T-helper 9 cell (primary cell): Measurements from ENCODE around the gene YWHAG.
"Not testable (repeated sequence)": the region's sequence is repeated elsewhere in the genome, so short reads cannot be mapped to it uniquely, and the experiment has no call there.

Experiments
- DNase-seq: peaks from one replicate; pipeline ENCODE4 v3.0.0-alpha.2; 2020

YWHAG gene

DNA sequence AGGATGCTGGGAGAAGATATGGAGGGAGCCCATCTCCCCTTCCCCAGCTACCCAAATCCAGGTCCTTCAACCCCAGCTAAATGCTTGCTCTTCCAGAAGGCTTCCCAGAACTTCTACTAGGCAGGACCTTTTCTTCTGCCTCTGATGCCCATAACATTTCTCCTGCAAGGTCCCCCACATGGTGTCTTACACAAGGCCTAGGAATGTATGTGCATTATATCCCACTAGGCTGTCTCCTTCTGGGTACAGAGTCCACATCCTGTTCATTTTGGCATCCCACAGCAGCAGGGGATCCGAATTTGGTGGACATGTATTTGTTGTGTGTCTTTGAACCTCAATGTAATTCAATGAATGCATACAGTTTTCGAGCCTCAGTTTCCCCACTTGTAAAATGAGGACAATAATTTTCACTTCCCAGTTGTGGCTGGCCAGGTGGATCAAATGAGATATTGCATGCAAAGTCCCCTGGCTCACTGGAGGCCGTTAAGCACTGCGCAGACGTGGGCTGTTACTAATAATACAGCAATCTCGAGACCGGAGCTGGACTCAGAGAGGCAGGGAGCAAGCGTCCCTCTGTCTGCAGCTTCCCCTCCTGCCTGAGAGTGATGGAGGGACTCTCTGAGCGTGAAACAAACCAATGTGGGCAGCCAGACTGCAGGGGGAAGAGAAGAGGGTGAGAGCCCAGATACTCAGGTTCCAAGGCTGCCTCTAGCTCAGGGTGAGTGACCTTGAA is 18.6 kb upstream of the YWHAG start:
- DNase-seq: no peak

DNA sequence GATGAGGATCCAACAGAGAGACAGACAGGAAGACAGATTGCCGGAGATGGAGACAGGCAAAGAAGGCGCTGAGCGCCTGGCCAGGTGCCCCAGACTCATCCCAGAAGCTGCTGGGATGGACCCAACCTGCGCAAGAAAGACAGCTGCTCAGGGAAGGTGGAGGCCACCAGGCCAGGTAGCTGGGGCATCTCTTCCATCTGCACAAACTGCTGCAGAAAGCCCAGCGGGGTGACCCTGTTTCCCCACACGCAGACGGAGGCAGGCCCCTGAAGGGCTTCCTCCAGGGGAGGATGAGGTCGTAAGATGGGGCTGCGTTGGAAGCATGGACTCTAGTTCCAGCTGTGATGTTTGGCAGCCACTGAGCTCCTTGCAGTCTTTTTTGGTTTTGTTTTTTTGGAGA is 16.5 kb upstream of the YWHAG start:
- DNase-seq: no peak

DNA sequence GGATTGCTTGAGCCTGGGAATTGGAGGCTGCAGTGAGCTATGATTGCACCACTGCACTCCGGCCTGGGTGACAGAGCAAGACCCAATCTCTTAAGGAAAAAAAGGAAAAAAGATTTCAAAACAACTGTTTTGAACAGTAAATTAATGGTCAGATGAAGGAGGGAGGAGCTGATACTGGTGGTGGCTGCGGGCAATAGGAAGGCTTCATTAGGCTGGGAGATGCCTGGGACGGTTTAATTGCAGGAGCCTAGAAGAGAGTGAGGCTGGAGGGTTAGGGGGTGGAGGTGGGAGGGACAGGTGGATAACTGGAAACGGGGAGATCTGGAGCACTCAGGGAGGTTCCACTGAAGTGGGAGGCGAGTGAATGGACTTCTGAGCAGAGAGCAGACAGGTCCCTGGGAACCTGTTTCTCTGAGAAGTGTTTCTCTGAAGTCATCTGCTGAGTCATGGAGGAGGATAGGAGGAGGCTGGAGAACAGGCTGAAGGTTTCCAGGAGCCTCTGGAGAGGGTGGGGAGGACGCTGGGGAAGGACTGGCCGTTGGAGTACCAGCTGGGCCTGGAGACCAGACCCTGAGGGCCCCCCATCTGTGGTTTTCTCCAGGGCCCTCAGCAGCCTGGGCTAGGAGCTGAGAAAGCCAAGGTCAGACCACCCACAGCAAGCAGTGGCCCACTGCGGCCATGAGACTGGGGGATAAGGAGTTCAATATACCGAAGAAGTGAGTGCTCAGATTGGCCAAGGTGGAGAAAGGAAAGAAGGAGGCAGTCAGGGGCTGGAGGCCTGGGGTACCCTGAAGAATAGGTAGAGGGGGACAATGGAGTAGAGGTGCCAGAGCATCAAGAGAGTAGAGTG is 14.4 kb upstream of the YWHAG start:
- no peak for DNase-seq

DNA sequence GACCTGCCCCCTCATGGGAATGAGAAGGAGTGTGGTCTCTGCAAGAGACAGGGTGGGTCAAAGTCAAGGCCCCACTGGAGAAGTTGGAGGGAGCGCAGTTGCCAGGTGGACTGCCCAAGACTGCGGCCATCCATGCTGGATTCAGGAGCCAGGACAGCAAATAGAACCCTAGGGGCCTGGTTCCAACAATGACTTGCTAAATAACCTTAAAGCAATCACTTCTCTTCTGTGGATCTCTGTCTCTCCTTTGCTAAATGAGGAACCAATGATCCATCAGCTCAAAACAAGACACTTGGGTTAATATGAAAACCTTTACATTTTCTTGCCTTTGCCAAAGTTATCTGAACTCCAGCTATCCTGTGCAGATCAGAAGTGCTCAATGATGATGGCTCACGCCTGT is 12.6 kb upstream of the YWHAG start:
- no peak for DNase-seq

DNA sequence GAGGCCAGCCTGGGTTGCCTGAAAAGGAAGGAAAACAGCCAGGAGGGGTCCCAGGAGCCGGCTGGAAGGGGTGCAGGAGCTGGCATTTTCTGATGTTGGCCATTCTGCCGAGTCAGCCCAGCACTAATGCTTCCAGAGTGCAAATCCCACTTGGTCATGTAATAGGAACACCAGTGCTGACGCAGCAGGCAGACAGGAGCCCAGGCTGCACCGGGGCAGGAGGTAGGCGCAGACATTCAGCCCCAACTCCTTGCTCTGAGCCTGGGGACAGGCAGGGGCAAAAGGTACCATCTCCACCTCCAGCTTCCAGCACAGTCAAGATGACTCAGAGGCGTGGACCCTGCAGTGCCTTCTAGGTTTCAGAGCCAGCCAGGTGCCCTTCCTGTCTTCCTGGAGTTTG is 10.2 kb upstream of the YWHAG start:
- DNase-seq: no peak

DNA sequence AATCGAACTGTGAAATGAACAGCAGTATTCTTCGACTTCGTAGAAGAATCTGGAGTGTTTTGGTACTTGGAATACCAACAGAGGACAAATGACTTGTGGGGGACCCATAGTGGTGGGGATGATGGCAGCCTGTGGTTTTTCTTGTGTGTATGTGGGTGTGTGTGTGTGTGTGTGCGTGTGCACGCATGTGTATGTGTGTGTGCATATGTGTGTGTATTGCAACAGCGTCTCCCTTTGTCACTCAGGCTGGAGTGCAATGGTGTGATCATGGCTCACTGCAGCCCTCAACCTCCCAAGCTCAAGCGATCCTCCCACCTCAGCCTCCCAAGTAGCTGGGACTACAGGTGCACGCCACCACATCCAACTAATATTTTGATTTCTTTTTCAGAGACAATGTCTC is 9.4 kb upstream of the YWHAG start:
- no peak for DNase-seq

DNA sequence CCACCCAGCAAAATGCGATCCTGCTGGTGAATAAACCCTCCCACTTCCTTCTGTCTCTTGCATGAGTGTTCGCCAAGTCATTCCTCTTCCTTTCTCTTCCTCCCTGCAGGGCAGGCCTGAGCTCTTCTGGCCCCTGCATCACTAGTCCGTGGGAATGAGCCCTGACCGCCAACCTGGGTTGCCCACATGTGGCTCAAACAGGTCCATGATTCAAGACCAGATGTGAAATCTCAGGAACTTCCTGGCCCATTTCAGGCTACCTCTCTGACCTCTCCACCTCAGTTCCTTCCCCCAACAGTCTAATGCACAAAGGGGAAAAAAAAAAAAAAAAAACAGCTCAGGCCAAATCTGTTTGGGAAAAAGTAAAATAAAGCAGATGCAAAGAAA is 5.4 kb upstream of the YWHAG start:
- no peak for DNase-seq

DNA sequence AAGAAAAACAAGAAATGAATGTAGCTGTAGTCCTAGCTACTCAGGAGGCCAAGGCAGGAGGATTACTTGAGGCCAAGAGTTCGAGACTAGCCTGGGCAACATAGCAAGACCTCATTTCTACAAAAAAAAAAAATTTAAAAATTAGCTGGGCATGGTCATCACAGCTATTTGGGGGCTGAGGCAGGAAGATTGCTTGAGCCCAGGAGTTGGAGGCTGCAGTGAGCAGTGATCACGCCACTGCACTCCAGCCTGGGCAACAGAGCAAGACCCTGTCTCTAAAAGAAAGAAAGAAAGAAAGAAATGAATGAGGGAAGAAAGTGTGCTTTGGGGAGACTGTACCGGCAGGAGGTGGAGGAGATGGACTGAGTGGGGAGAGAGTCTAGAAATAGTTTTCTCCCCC is 5.0 kb upstream of the YWHAG start:
- not testable (repeated sequence) for DNase-seq

DNA sequence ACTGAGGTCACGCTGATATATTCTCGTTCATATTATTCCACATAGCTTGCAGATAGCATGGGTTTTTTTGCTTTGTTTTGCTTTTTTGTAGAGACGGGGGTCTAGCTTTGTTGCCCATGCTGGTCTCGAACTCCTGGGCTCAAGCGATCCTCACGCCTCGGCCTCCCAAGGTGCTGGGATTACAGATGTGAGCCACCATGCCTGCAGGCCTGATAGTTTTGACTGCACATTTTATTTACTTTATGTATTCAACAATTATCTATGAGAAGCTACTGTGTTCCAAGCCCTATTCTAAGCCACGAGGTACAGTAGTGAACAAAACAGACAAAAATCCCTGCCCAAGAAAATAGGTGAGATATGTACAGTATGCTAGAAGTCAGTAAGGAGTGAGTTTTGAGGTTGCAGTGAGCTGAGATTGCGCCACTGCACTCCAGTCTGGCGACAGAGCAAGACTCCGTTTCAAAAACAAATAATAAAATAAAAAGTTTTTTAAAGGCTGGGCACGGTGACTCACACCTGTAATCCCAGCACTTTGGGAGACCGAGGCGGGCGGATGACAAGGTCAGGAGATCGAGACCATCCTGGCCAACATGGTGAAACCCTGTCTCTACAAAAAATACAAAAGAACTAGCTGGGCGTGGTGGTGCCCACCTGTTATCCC is 1.3 kb upstream of the YWHAG start:
- DNase-seq: no peak

DNA sequence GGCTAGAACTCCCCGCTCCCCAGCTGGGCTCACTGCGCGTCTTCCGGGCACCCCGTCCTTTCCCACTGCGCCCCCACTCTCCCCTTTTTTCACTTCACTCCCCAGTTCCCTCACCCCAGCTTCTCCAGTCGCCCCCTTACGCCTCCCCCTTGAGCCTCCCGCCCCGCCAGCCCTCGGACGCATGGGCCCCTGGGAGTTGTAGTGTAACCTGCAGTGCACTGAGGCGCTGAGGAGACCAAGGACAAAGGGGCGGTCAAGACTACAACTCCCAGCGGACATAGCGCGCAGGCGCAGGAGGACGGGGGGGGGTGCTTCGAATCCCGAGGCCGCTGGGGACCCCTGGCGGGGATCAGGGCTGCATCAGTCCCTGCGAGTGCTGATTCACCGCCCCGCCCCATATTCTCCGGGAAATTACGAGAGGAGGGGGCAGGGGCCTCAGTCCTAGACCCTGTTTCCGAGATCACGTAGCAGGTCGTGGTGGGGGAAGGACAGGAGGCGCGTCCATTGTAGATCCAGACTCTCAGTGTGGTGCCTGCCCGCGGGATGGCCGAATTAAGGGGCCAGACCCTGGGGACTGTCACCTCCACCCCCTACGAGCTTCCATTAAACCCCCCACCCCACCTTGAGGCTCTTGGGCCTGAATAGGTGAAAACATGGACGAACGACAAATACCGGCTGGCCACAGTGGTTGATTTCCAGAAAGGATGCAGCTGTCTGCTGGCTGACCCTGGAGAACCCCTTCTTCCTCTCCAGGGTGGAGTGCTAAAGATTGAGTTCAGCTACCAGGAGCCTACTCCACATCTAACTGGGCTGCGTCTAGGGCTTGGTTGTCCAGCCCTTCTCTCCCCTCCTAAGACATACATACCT is 553 bp upstream of the YWHAG start:
- DNase-seq: peak; percentile 87

DNA sequence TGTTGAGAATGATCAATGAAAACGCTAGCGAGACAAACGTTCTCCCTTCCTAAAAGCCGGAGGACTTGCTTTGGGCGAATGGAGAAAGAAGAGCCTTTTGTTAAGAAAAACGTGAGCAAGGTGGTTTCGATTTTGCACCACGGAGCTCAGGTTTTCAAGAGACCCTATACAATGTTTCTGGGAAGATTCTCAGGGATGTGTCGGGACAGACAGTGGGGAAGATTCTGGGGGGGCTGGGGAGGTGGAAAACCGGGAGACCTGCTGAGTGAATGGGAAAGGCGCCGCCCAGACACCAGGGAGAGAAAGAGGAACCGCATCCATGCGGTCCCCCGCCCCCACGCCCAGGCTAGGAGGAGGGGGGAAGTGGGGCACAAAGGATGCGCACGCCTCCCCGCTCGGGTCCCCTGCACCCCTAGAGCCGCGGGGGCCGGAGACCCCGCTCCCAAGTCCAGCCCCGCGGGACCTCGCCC is 745 bp downstream of the YWHAG start:
- DNase-seq: peak; percentile 32

DNA sequence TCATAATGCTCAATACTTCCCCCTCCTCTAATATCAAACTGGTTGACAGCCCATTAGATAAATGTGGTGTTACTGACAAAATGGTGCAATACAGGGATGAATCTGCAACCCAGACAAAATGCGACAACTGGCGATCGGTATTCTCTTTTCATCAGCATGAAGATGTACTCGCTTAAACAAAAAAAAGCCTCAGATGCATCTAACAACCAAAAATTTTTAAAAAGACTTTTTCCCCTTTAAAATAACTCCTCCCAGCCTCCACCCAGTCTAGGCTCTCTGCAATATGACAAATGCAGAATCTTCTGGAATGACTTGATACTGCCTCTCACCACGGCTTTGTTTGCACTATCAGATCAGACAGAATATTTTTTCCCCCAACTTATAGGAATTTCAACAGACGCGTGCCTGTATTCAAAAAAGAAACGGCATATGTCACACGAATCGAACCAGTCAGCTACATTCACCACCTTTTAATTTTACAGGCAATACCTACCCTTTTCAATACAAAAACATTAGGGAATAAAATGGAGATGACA is 1.2 kb downstream of the YWHAG start:
- DNase-seq: no peak

DNA sequence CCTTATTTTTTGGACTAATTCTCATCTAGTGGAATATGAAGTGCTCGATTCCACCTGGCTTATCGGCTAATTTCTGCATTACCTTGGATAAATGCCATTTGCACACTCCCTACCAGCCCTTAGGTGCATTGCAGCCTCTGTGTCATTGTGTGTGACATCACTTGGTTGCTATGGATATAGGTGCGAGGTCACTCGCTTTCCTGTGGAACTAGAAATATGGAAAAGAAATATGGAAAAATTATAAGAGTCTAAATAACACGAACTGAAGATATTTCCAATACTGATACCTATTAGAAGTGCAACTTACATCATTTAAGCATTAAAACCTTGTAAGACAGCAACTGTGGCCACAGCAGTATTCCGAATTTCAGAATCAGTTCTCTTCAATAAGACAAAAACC is 2.0 kb downstream of the YWHAG start:
- DNase-seq: no peak

DNA sequence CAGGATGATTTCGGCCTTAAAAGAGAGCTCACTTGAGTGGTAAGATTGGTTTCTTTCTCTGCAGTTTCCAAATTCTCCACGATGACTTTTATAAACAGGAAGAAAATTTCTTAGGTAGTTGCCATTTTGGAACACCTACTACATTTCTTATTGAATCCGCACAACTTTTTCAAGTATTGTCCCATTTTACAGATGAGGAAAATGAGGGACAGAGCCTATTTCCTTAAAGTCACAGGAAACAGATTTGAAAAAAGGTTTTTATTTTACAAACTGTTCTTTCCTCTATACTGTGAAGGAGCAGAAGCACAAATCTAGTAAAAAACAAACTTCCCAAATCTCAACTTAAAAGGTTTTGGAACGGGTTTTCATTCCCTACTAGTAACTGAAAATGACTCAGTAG is 2.7 kb downstream of the YWHAG start:
- no peak for DNase-seq

DNA sequence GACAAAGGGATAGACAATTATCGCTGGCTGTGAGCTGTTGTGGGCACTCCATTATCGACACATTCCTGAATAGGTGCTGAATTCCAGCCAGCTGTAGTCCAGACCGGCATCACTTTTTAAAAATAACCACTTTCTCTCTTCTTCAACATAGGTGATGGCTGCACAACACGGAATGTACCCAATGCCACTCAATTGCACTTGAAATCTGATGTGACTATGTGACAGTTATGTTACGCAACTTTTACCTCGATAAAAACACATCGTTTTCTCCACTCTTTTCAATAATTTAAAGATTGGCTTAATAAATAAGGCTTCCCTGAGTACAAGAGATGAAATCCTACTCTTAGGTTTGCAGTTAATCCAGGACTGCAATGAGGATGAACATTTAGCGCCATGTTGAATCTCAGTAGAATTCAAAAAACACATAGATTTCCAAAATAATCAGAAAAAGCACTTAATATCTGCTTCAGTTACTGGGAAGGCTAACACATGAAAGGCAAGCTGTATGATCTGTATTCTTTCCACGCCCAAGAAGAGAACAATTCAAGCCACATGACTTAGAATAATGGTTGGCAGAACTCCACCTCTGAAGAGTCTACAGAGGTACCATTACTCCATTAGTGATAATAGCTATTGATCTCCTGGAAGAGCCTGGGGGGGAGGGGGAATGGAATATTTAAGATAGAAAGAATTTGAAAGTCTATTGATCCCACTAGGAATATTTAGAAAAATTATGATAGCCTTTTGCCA is 3.6 kb downstream of the YWHAG start:
- no peak for DNase-seq

DNA sequence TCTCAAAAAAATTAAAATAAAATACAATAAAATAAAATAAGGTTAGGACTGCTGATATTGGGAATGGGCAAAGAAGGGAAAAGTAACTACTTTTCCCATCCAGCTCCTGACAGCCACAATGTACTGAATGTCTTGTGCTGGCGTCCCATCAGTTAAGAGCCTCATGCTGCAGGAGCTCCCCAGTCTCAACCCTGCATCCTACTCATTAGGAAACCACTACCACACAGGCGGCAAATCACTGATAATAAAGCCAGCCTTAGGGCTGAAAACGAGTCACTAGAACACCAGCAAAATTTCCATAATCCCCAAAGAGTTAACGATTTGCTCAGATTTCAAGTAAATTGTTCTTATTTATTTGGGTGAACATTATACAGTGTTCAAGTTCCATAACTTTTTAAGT is 4.3 kb downstream of the YWHAG start:
- no peak for DNase-seq

DNA sequence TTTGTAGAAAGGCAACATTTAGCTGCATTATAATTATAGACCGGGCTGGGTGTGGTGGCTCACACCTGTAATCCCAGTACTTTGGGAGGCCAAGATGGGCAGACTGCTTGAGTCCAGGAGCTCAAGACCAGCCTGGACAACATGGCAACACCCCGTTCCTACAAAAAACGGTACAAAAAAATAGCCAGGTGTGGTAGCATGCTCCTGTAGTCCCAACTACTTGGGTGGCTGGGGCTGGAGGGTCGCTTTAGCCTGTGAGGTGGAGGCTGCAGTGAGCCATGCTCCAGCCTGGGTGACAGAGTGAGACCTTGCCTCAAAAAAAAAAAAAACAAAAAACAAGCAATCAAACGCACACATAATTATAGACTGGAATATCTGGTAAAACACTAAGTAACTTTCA is 5.0 kb downstream of the YWHAG start:
- no peak for DNase-seq

DNA sequence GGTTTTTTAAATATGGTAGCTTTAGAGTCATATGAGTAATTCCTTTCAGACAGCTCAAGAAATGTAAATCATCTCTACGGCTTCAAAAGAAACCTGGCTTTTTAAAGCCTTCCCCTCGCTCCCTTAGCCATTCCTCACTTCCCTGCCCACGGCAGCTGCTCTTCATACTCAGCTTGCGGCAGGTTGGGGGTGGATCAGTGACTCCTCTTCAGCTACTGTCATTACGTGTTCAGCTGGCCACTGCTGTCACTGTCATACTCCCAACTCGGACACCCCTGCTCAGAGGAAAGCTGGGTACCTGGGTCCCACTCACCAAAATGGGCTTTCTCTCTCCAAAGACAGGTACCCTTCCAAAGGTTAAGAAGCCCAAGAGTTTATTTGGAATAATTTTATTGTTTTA is 6.6 kb downstream of the YWHAG start:
- no peak for DNase-seq

DNA sequence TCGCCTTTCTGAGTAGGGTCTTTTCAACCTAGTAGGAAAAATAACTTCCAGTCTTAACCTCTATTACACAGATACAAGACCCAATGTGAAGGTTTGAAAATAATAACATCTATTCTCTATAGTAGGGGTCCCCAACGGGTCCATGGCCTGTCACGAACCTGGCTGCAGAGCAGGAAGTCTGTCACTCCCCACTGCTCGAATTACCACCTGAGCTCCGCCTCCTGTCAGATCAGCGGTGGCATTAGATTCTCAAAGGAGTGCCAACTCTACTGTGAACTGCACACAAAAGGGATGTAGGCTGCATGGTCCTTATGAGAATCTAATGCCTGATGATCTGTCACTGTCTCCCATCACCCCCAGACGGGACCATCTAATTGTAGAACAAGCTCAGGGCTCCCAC is 7.4 kb downstream of the YWHAG start:
- DNase-seq: no peak

DNA sequence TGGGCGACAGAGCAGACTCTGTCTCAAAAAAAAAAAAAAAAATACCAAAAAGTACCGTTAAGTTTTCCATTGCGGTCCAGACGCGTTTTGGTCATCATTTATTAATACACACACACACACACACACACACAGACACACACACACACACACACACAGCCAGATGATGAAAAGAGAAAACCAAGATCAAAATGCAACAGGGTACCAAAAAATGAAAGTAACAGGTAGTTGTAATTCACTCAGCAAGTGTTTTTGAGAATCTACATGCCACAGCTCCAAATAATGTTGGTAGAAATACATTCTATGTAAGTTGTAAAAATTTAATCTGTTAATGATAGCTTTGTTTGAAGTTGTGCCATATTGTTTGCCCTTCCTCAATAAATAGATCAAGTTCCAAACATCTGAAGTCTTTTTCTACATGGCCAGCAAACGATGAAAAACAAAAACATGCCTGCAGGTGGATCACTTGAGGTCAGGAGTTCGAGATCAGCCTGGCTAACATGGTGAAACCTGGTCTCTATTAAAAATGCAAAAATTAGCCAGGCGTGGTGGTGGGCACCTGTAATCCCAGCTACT is 9.4 kb downstream of the YWHAG start:
- DNase-seq: no peak

DNA sequence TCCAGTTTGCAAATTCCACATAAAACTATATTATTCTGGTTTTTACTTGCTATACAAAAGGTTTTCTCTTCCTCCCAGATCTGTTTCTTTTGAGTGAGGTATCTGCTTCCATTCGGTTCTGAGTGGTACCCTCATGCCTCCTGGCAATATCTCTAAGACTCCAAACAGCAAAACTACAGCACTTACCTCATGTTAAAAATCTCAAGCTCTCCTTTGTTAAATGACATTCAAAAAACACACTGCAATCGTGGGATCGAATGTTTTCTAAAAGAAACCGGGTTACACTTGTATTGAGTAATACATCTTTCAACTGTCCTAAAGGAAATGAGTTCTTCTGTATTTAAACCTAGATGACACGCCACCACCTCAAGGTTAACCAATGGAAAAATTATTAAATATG is 11.1 kb downstream of the YWHAG start:
- no peak for DNase-seq
